Fibroblast of lung (primary cell): ENCODE measurements around the gene MYO5B. TPM values are rescaled to one million over a fixed set of nuclear protein-coding genes. Genes with fewer than 3 reads are reported as not detected.

ENCODE experiments used
- DNase-seq, 2 donors: peaks; one replicate each; pipeline versions ENCODE4 v3.0.0 to v3.0.0-alpha.2; 2010; ENCODE audit warnings: low read depth in 2 of 2
- H2AFZ ChIP-seq: 2 replicates; pipeline ENCODE4 v1.5.1; 2012; ENCODE audit warnings: low read length, control low read depth, inconsistent platforms
- H3K27ac ChIP-seq: 2 replicates; pipeline ENCODE4 v1.5.1; 2011; ENCODE audit warnings: low read length, control low read depth; ENCODE audit not compliant: insufficient read depth
- H3K27me3 ChIP-seq: 2 replicates; pipeline ENCODE4 v1.5.1; 2011; ENCODE audit warnings: mild to moderate bottlenecking, low read length; ENCODE audit not compliant: control insufficient read depth, insufficient read depth
- H3K36me3 ChIP-seq: 2 replicates; pipeline ENCODE4 v1.5.1; 2011; ENCODE audit warnings: low read length; ENCODE audit not compliant: control insufficient read depth, insufficient read depth
- H3K4me1 ChIP-seq: 2 replicates; pipeline ENCODE4 v1.5.1; 2011; ENCODE audit warnings: low read length; ENCODE audit not compliant: control insufficient read depth, insufficient read depth; ENCODE audit errors: extremely low read depth
- H3K4me2 ChIP-seq: 2 replicates; pipeline ENCODE4 v1.5.1; 2011; ENCODE audit warnings: low read length, control low read depth; ENCODE audit not compliant: insufficient read depth; ENCODE audit errors: extremely low read depth
- H3K4me3 ChIP-seq, 4 experiments: fragments of 200-600 bp in 1 of 4; sonication (generic) in 1 of 4; replicated peaks in 1 of 4; 2 replicates each; pipeline ENCODE4 v1.5.1; 2011 to 2016; ENCODE audit warnings: low read length in 4 of 4, low read depth in 3 of 4, mild to moderate bottlenecking in 3 of 4, control low read depth in 2 of 4, inconsistent platforms in 1 of 4, mixed read lengths in 1 of 4; ENCODE audit not compliant: insufficient read depth in 1 of 4; ENCODE audit errors: control extremely low read depth in 1 of 4
- H3K79me2 ChIP-seq: 2 replicates; pipeline ENCODE4 v1.5.1; 2012; ENCODE audit warnings: mild to moderate bottlenecking, low read length, inconsistent platforms; ENCODE audit not compliant: control insufficient read depth, insufficient read depth
- H3K9ac ChIP-seq: 2 replicates; pipeline ENCODE4 v1.5.1; 2011; ENCODE audit warnings: mild to moderate bottlenecking, low read length, control low read depth; ENCODE audit not compliant: insufficient read depth
- H3K9me3 ChIP-seq: 2 replicates; pipeline ENCODE4 v1.5.1; 2012; ENCODE audit warnings: low read depth, low read length; ENCODE audit not compliant: control insufficient read depth, insufficient read depth
- H4K20me1 ChIP-seq: 2 replicates; pipeline ENCODE4 v1.5.1; 2011; ENCODE audit warnings: low read length; ENCODE audit not compliant: control insufficient read depth, insufficient read depth; ENCODE audit errors: extremely low read depth
- CTCF ChIP-seq, 2 donors: IDR thresholded peaks in 1 of 2; conservative IDR thresholded peaks in 1 of 2; 1 replicate in 1 of 2; 2 replicates in 1 of 2; pipeline ENCODE4 v1.5.1; 2011 to 2012; ENCODE audit warnings: low read length in 2 of 2, control low read depth in 1 of 2, inconsistent platforms in 1 of 2, low read depth in 1 of 2, mild to moderate bottlenecking in 1 of 2
- EZH2 ChIP-seq: IDR thresholded peaks from 2 replicates; pipeline ENCODE4 v1.5.1; 2012; ENCODE audit warnings: low read length, control low read depth, mild to moderate bottlenecking; ENCODE audit errors: missing control alignments
- polyA plus RNA-seq, 2 donors: library from polyadenylated mRNA; depleted of rRNA in 1 of 2; stranded (reverse) in 1 of 2; unstranded in 1 of 2; fragments of >200 nt; gene quantifications; 2 replicates each; pipeline ENCODE4 v1.2.1, GENCODE V29; 2011 to 2012; ENCODE audit warnings: missing spikeins in 1 of 2
- total RNA-seq: library from RNA; depleted of rRNA; stranded (reverse); fragments of >200 nt; gene quantifications from 2 replicates; pipeline ENCODE4 v1.2.1, GENCODE V29; 2014

The MYO5B gene
- total and polyA plus RNA-seq, 2 donors (not counting 1 experiment from before 2014, with no cell fraction given) = under 0.01 to 0.06 TPM

- Histone ChIP-seq H3K36me3 (no peaks in the 10 kb centered on the region), H3K4me1 (no peaks in the 10 kb centered on the region), H3K9ac (no peak overlapping the region), H3K4me2 (no peak overlapping the region), H3K4me3 (no peak overlapping the region), H3K27ac (no peak overlapping the region), H2AFZ (no peak overlapping the region), H3K9me3 (no peaks in the 10 kb centered on the region), H4K20me1 (no peaks in the 10 kb centered on the region), H3K79me2 (no peaks in the 10 kb centered on the region), H3K27me3 (peaks cover under 1% of the 10 kb centered on the region)
- peak; percentile 62 to 89 for DNase-seq
- TF ChIP-seq EZH2 = no peak
- no peak for TF ChIP-seq CTCF (conservative IDR thresholded peaks at IDR 0.05 in 1 of 2, IDR thresholded peaks at IDR 0.05 in 1 of 2; ENCODE audit: low read depth in 1 of 2, low read length in 2 of 2)
These were observed 183.0 kb downstream of the MYO5B start for GRCh38 chr18:50011813-50012435.

GRCh38 chr18:50009773-50010335, 185.1 kb downstream of the MYO5B start:
- TF ChIP-seq EZH2 = no peak
- TF ChIP-seq CTCF (conservative IDR thresholded peaks at IDR 0.05 in 1 of 2, IDR thresholded peaks at IDR 0.05 in 1 of 2; ENCODE audit: low read depth in 1 of 2, low read length in 2 of 2) = peak; percentile 29 to 38
- no peak overlapping the region for H2AFZ ChIP-seq

GRCh38 chr18:50008306-50008705, 186.6 kb downstream of the MYO5B start:
- H3K36me3 ChIP-seq = no peaks in the 10 kb centered on the region
- TF ChIP-seq CTCF (conservative IDR thresholded peaks at IDR 0.05 in 1 of 2, IDR thresholded peaks at IDR 0.05 in 1 of 2; ENCODE audit: low read depth in 1 of 2, low read length in 2 of 2) (no peak), EZH2 (no peak)
- H3K9ac ChIP-seq = no peak overlapping the region
- H3K27ac ChIP-seq = no peak overlapping the region
- H4K20me1 ChIP-seq = no peaks in the 10 kb centered on the region
- H3K4me2 ChIP-seq = no peak overlapping the region
- DNase-seq = no peak
- H2AFZ ChIP-seq = no peak overlapping the region
- H3K79me2 ChIP-seq = no peaks in the 10 kb centered on the region
- H3K9me3 ChIP-seq = no peaks in the 10 kb centered on the region
- peaks cover 3% of the 10 kb centered on the region for H3K27me3 ChIP-seq
- H3K4me1 ChIP-seq = no peaks in the 10 kb centered on the region
- H3K4me3 ChIP-seq = no peak overlapping the region

More at GRCh38 chr18:50009773-50010335, 185.1 kb downstream of the MYO5B start:
- Histone ChIP-seq H3K9ac (no peak overlapping the region), H3K79me2 (no peaks in the 10 kb centered on the region), H3K4me3 (no peak overlapping the region), H3K27me3 (peaks cover 3% of the 10 kb centered on the region), H3K4me2 (no peak overlapping the region), H3K36me3 (no peaks in the 10 kb centered on the region), H3K4me1 (no peaks in the 10 kb centered on the region), H3K27ac (no peak overlapping the region), H4K20me1 (no peaks in the 10 kb centered on the region), H3K9me3 (no peaks in the 10 kb centered on the region)
- peak; percentile 3 to 14 for DNase-seq
